Activated CD4-positive, alpha-beta T cell treated with anti-CD3 and anti-CD28 coated beads, Interleukin-2, amount 10 ng/mL, durations not matched to agents 7 days and 5 days (primary cell): ENCODE data around the gene TAMM41. TPM values are rescaled to one million over a fixed set of nuclear protein-coding genes. Genes with fewer than 3 reads are reported as not detected.

Experiments
- CTCF ChIA-PET: fragments of 350-600 bp; sonication (Branson Sonifier 250); formaldehyde crosslinking; loops from one replicate; lab custom pipeline; 2021; ENCODE audit warnings: antibody characterized with exemption; lab: Charles Lee
- POLR2A ChIA-PET: fragments of 350-600 bp; sonication (Branson Sonifier 250); formaldehyde crosslinking; loops from one replicate; lab custom pipeline; 2021; ENCODE audit warnings: antibody characterized with exemption; lab: Charles Lee
- DNase-seq: peaks from one replicate; pipeline ENCODE4 v3.0.0-alpha.2; 2020
- H3K27ac Mint-ChIP-seq: one replicate; pipeline ENCODE4 v1.8.0; 2021; ENCODE audit warnings: mild to moderate bottlenecking, moderate library complexity, mixed read lengths
- H3K27me3 Mint-ChIP-seq: one replicate; pipeline ENCODE4 v1.8.0; 2021; ENCODE audit warnings: mixed read lengths
- H3K36me3 Mint-ChIP-seq: one replicate; pipeline ENCODE4 v1.8.0; 2021; ENCODE audit warnings: low read depth, mixed read lengths
- H3K4me1 Mint-ChIP-seq: one replicate; pipeline ENCODE4 v1.8.0; 2021; ENCODE audit warnings: mixed read lengths
- H3K4me3 Mint-ChIP-seq: one replicate; pipeline ENCODE4 v1.8.0; 2021; ENCODE audit warnings: mild to moderate bottlenecking, moderate library complexity, mixed read lengths
- H3K9me3 Mint-ChIP-seq: one replicate; pipeline ENCODE4 v1.8.0; 2021; ENCODE audit warnings: mixed read lengths
- total RNA-seq, 2 experiments: library from RNA; stranded (reverse); gene quantifications; one replicate each; pipeline ENCODE4 v1.2.3, GENCODE V29; 2021

Gene TAMM41
- total RNA-seq, 2 experiments from 2014 or later = 25.8 to 26.6 TPM

DNA sequence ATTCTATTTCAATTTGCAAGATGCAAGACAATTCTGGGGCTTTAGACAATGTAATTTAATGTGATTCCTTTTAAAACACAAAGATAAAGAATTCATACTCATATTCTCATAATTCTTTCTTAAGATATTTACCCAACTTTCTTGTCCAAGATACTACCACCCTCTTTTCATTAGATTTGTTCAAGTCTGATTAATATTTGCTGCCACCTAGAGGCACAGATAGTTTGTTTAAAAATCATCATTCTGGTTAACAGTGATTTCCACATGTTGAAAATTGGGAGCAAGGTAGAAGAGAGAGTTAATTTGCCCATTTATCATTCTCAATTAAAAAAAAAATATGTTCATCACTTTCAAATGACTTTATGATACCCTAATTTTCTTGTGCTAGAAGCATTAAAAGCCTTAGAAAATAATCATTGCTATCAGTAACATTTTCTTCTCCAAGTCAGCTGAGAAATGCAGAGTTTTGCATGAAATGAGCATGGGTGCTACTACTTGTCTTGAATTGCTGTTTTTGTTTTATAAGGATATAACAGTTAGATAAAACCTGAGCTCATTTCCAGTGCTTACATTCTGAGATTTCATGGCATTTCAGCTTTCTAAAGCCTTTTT, 11.6 kb downstream of the TAMM41 start:
- Mint-ChIP-seq H3K27ac (no peak overlapping the region), H3K4me1 (no peaks in the 10 kb centered on the region), H3K36me3 (peaks cover 23% of the 10 kb centered on the region), H3K9me3 (peaks cover 4% of the 10 kb centered on the region), H3K4me3 (no peak overlapping the region), H3K27me3 (no peaks in the 10 kb centered on the region)
- ChIA-PET POLR2A (no interaction called here), CTCF (no interaction called here)
- DNase-seq = no peak

DNA sequence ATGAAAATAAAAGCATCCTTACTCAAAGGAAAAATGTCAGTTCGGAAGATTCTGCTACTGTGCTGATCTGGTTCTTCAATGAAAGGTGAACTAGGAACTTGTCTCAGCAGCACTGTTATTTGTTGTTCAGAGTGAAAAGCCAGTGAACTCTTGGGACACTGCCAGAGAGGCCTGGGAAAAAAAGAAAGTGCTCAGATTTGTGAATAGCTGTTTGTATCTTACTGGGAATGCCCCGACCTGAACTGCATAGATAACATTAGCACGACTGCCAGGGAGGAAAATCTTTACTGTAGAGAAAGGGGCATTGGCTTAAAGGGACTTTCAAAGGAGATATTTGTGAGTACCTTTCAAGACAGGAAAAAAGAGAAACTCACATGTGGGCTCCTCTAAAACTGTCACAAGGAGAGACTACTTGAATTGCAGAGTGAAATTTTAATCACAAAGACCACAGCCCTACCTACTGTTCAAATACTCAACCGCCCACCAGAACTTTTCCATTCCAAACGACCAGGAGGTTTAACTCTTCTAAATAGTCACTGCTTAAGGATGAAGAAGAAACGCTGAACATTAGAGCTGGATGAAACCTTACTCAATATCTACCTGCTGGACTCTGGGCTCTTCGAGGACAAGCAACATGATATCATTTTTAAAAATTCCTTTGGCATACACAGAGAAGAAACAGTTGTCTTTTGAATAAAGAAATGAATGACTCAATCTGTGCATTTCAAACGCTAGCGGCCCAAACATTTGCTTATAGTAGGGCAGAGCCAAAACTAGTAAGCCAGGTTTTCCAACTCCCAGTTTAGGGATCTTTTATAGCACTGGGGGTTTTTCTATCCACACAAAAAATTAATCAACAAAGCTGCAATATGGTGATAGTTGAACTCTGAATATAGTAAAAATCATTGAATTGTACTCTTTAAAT, 13.4 kb downstream of the TAMM41 start:
- no peak for DNase-seq
- H3K27ac Mint-ChIP-seq = no peak overlapping the region
- POLR2A ChIA-PET = no interaction called here
- peaks cover 16% of the 10 kb centered on the region for H3K36me3 Mint-ChIP-seq
- H3K27me3 Mint-ChIP-seq = no peaks in the 10 kb centered on the region
- H3K4me3 Mint-ChIP-seq = no peak overlapping the region
- no peaks in the 10 kb centered on the region for H3K4me1 Mint-ChIP-seq
- CTCF ChIA-PET = interaction anchor here (1.3 to 1.4 kb wide), 2 partner anchors 14 to 29 kb away, joined by 4 read pairs; partner anchors contain the start of gene TAMM41
- H3K9me3 Mint-ChIP-seq = no peaks in the 10 kb centered on the region

DNA sequence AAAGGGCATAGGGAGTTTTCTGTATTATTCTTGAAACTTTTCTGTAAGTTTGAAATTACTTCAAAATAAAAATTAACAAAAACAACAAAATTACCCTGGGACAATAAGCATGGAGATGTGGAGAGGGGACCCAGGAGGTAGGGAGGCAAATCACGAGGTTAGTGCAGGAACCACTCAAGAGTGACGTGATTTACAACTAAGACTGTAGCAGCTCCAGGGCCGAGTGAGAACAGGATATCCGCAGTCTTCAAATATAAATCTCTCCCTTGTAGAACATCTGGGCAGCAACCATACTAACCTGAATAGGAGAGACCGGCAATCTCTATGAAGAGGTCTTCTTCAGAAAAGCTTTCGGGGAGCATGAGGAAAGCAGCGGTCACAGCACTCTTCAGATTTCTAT, 17.3 kb downstream of the TAMM41 start:
- POLR2A ChIA-PET = no interaction called here
- H3K36me3 Mint-ChIP-seq = peaks cover 29% of the 10 kb centered on the region
- CTCF ChIA-PET = no interaction called here
- H3K4me3 Mint-ChIP-seq = no peak overlapping the region
- no peaks in the 10 kb centered on the region for H3K27me3 Mint-ChIP-seq
- no peak for DNase-seq
- H3K4me1 Mint-ChIP-seq = no peaks in the 10 kb centered on the region
- H3K9me3 Mint-ChIP-seq = no peaks in the 10 kb centered on the region
- no peak overlapping the region for H3K27ac Mint-ChIP-seq

DNA sequence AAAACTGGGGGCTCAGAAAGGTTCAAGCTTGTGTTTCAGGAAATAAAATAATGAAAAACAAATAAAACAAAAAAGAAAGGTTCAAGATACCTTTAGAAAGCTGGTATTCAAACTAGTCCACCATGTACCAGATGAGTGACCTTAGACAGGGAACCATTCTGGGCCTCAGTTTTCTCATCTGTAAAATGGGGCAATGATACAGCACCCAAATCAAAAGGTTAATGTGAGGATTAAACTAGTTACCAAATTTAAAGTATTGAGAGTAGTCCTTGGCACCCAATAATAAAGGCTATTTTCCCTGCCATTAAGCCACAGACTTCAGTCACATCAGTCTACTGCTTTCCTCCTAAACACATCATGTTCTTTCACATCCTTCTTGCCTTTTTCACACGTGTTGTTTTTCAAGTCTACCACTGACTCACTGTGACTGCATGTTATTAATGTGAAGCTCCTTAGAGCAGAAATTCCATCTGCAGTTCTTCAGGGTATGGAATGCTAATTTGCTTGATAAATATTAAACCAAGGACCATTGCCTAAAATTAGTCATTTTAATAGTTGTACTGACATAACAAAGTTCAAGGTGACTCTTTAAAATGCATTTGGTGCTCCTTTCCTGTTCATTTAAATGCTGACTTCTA, 19.9 kb downstream of the TAMM41 start:
- Mint-ChIP-seq H3K4me1 (no peaks in the 10 kb centered on the region), H3K4me3 (no peak overlapping the region), H3K9me3 (no peaks in the 10 kb centered on the region), H3K27me3 (no peaks in the 10 kb centered on the region), H3K27ac (no peak overlapping the region), H3K36me3 (peaks cover 28% of the 10 kb centered on the region)
- ChIA-PET POLR2A (interaction anchor here (0.8 kb wide), 1 partner anchor 16 kb away, joined by 3 read pairs; no protein-coding TSS in a partner anchor), CTCF (interaction anchor here (0.9 to 2.6 kb wide), 4 partner anchors 14 to 22 kb away, joined by 3 to 9 read pairs (median 4); partner anchors contain the start of gene TAMM41)
- DNase-seq = no peak

DNA sequence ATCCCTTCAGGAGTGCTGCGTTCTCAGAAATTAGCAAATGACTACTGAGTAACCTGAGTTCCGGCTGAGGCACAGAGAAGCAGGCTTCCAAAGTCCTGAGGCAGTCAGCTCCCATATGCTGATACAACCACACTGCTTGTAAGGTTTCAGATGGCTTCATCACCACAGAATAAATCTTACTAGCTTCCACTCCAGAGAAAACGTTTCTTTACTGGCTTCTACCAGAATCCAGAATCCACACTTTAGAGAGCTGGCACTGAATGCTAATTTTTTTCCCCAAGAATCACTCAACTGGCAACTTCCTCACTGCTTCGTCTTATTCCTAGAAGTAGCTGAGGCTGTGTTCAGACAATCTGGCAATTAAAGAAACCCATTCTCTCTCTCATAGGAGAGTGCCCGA, 21.4 kb downstream of the TAMM41 start:
- peaks cover 32% of the 10 kb centered on the region for H3K36me3 Mint-ChIP-seq
- ChIA-PET CTCF (interaction anchor here (0.6 to 2.6 kb wide), 3 partner anchors 13 to 452 kb away, joined by 3 to 9 read pairs (median 4); no protein-coding TSS in a partner anchor), POLR2A (no interaction called here)
- H3K4me3 Mint-ChIP-seq = no peak overlapping the region
- no peak for DNase-seq
- H3K27ac Mint-ChIP-seq = no peak overlapping the region
- H3K4me1 Mint-ChIP-seq = peaks cover 10% of the 10 kb centered on the region
- H3K27me3 Mint-ChIP-seq = no peaks in the 10 kb centered on the region
- no peaks in the 10 kb centered on the region for H3K9me3 Mint-ChIP-seq

DNA sequence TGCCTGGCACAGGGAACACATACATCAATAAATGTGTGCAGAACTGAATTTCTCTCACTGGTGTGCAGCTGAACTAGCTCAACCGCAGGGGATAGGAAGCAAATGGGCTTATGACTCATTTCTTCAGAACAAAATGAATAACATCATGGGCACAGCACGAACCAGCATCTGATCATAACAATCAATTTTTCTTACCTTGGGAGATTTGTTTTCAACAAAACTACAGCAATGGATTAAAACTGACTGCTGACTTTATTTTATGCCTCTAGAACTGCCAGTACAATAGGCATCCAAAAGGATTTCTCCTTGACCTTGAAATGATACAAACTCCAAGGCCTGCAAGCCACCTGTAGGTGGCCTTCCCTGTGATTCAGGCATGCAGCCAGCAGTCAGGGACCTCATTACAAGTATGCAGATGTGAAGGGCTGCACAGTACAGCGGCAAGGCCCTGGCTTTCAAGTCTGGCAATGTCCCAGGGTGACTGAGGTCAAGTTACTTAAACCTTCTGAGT, 26.1 kb downstream of the TAMM41 start:
- Mint-ChIP-seq H3K4me1 (peaks cover 16% of the 10 kb centered on the region), H3K4me3 (no peak overlapping the region), H3K27ac (no peak overlapping the region), H3K36me3 (peaks cover 29% of the 10 kb centered on the region), H3K9me3 (no peaks in the 10 kb centered on the region), H3K27me3 (no peaks in the 10 kb centered on the region)
- CTCF ChIA-PET = interaction anchor here (1.5 kb wide), 1 partner anchor 16 kb away, joined by 5 read pairs; no protein-coding TSS in a partner anchor
- POLR2A ChIA-PET = no interaction called here
- no peak for DNase-seq

DNA sequence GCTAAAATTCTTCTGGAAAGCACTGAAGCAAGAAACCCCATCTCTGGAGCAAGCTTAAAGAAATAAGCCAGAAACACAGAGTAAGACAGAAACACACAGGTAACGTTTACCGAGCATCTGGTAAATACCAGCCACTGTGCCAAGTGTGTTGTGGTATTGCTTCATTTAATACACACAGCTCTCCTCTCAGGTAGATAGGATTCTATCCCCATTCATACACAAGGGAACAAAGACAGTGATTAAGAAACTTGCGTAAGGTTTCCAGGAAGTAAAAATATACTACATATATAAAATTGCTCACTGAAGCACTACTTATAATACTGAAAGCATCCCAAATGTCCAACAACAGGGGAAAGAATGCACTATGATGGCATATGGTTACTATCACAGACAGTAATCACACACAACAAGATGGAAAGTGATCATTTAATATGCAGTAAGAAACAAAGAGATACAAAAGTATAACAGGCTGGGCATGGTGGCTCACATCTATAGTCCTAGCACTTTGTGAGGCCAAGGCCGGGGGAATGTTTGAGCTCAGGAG, 27.5 kb downstream of the TAMM41 start:
- Mint-ChIP-seq H3K4me1 (peaks cover 16% of the 10 kb centered on the region), H3K36me3 (peaks cover 21% of the 10 kb centered on the region), H3K4me3 (no peak overlapping the region), H3K27me3 (no peaks in the 10 kb centered on the region), H3K27ac (no peak overlapping the region), H3K9me3 (no peaks in the 10 kb centered on the region)
- DNase-seq = no peak
- POLR2A ChIA-PET = no interaction called here
- CTCF ChIA-PET = interaction anchor here (1.5 kb wide), 1 partner anchor 15 kb away, joined by 5 read pairs; no protein-coding TSS in a partner anchor

DNA sequence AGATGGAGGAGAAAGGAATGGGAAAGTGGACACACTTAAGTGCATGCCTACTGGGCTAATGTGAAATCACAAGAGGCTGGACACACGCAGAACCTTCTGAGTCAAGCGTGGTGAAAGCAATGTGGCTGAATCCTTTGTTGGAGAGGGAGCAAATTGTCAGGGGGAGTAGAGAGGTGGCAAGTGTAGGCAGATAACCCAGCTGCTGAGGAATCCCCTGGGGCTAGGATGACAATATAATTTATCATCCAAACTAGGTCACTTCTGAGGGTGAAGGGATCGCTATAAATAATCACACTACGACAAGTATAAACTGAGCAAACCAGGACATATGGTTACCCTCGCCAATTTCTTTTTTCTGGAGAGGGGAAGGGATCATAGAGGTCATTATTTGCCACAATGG, 28.7 kb downstream of the TAMM41 start:
- no peak for DNase-seq
- Mint-ChIP-seq H3K36me3 (peaks cover 23% of the 10 kb centered on the region), H3K9me3 (no peaks in the 10 kb centered on the region), H3K27ac (no peak overlapping the region), H3K4me1 (peaks cover 16% of the 10 kb centered on the region), H3K27me3 (no peaks in the 10 kb centered on the region), H3K4me3 (no peak overlapping the region)
- ChIA-PET POLR2A (no interaction called here), CTCF (interaction anchor here (1.2 kb wide), 2 partner anchors 10 to 29 kb away, joined by 3 read pairs; partner anchors contain the start of gene TAMM41)

DNA sequence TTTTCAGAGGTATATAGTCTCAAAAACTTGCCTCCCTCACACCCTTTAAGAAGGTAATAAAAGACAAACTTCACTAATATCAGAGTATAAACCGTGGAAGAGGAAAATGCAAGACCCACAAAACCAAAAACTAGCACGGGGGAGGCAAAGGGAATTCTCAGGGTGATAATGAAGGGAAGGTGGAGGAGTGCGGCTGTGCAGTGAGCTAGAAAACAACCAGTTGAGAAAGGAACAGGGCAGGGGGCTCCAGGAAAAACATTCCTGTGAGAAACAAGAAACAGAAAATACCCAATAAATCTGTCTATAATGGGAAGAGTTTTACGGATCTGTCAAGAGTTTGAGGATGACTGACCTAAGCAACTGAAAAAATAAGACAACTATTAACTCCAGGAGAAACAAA, 31.6 kb downstream of the TAMM41 start:
- Mint-ChIP-seq H3K27me3 (no peaks in the 10 kb centered on the region), H3K9me3 (no peaks in the 10 kb centered on the region), H3K4me3 (no peak overlapping the region), H3K36me3 (peaks cover 18% of the 10 kb centered on the region), H3K4me1 (peaks cover 9% of the 10 kb centered on the region), H3K27ac (no peak overlapping the region)
- no peak for DNase-seq
- CTCF ChIA-PET = interaction anchor here (1.5 kb wide), 1 partner anchor 16 kb away, joined by 4 read pairs; no protein-coding TSS in a partner anchor
- POLR2A ChIA-PET = no interaction called here

DNA sequence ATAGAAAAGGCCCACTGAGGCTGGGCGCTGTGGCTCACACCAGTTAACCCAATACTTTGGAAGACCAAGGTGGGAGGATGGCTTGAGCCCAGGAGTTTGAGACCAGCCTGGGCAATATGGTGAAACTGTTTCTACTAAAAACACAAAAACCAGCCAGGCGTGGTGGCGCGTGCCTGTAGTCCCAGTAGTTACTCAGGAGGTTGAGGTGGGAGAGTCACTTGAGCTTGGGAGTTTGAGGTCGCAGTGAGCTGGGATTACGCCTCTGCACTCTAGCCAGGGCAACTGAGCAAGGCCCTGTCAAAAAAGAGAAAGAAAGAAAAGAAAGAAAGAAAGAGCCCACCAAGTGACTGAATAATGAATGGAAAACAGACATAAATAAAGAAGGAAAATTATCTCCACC, 32.0 kb downstream of the TAMM41 start:
- H3K36me3 Mint-ChIP-seq = peaks cover 16% of the 10 kb centered on the region
- no peaks in the 10 kb centered on the region for H3K9me3 Mint-ChIP-seq

DNA sequence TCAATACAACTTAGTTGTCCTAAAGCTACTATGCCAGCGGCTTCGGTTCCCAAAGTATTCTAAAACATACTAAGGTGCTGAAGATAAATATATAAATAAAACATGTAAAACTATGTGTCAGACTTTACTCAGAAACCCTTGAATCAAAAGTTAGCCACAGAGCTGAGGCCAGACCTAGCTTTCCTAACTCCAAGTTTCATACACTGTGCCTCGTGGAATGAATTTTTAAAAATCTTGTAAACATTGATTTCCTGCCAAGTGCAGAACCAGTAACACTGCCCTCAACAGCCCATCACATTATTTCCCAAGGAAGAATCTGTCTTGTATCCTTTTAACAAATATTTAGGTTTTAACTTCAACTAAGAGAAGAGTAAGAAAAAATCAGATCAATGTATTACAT, 36.4 kb downstream of the TAMM41 start:
- peaks cover 4% of the 10 kb centered on the region for H3K4me1 Mint-ChIP-seq
- H3K27me3 Mint-ChIP-seq = no peaks in the 10 kb centered on the region
- DNase-seq = no peak
- peaks cover 42% of the 10 kb centered on the region for H3K36me3 Mint-ChIP-seq
- no peaks in the 10 kb centered on the region for H3K9me3 Mint-ChIP-seq
- ChIA-PET POLR2A (no interaction called here), CTCF (interaction anchor here (0.6 kb wide), 1 partner anchor 528 kb away, joined by 3 read pairs; no protein-coding TSS in a partner anchor)
- no peak overlapping the region for H3K27ac Mint-ChIP-seq
- no peak overlapping the region for H3K4me3 Mint-ChIP-seq

More for the DNA sequence above, 32.0 kb downstream of the TAMM41 start:
- POLR2A ChIA-PET = no interaction called here
- Mint-ChIP-seq H3K4me1 (peaks cover 6% of the 10 kb centered on the region), H3K27me3 (no peaks in the 10 kb centered on the region), H3K4me3 (no peak overlapping the region), H3K27ac (no peak overlapping the region)
- no peak for DNase-seq
- CTCF ChIA-PET = interaction anchor here (0.8 to 1.9 kb wide), 3 partner anchors 11 to 30 kb away, joined by 3 to 6 read pairs (median 4); no protein-coding TSS in a partner anchor

DNA sequence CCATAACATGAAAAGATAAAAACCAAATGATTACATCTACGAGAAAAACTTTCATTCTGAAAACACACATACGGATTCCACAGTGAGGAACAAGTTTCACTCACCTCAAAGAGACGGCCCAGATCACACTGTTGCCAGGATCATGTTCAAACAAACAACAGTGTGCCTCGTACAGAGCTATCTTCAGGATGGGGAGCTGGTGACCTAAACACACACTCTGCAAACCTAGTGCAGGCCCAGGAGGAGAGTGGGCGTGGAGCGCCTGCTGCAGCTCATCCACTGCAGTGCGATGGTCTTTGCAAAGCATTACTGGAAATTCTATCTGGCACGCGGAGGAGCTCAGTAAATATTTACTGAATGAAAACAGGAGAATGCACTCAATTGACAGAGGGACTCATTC, 38.5 kb downstream of the TAMM41 start:
- POLR2A ChIA-PET = no interaction called here

More for the DNA sequence above, 38.5 kb downstream of the TAMM41 start:
- peaks cover 11% of the 10 kb centered on the region for H3K4me1 Mint-ChIP-seq
- no peak for DNase-seq
- H3K9me3 Mint-ChIP-seq = no peaks in the 10 kb centered on the region
- peaks cover 48% of the 10 kb centered on the region for H3K36me3 Mint-ChIP-seq
- no peak overlapping the region for H3K4me3 Mint-ChIP-seq
- no peaks in the 10 kb centered on the region for H3K27me3 Mint-ChIP-seq
- H3K27ac Mint-ChIP-seq = no peak overlapping the region
- CTCF ChIA-PET = interaction anchor here (0.7 to 1.4 kb wide), 3 partner anchors 9 to 230 kb away, joined by 3 read pairs; no protein-coding TSS in a partner anchor
